ENCODE measurements around the gene EHD4.

The EHD4 gene

GRCh38 chr15:41955100-41955499 lies 17.3 kb downstream of the EHD4 start:
- DNase-seq = no peak

DNA sequence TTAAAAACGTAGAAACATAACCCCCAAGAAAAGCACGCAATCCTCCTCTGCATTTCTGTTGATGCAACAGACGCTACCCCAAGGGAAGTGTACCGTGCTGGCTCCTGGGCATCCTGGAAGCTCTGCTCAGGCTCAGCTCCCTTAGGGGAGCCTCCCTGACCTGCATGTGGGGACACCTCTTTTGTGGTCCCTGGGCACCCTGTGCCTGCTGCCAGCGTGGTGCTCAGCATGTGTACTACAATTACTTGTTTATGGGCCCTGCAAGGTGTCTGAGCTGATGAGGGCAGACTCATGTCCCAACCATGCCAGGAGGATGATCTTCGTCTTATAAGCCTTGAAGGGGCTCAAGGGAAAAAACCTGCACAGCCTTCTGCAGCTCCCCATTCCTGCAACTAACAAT lies 18.3 kb downstream of the EHD4 start:
- DNase-seq = no peak

- no peak for DNase-seq
These were observed 20.3 kb downstream of the EHD4 start for GRCh38 chr15:41952013-41952563.

- DNase-seq = no peak
These were observed 20.8 kb downstream of the EHD4 start for GRCh38 chr15:41951571-41951970.

DNA sequence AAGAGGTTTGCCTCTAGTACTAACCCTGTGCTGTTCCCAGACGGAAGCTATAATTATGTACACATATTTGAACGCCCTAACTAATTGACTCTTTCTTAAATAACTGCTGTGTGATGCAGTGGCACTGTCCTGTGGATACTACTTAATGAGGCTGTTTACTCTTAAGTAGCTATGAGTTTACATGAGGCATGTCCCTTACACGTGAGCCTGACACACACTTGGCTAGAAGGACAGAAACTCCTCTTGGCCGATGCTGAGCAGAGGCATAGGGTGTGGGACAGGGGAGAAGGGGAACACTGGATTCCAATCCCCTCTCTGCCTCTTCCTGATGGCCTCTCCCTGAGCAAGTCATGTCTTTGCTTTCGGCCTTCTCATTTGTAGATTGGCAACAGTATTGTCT lies 21.9 kb downstream of the EHD4 start:
- DNase-seq = no peak

DNA sequence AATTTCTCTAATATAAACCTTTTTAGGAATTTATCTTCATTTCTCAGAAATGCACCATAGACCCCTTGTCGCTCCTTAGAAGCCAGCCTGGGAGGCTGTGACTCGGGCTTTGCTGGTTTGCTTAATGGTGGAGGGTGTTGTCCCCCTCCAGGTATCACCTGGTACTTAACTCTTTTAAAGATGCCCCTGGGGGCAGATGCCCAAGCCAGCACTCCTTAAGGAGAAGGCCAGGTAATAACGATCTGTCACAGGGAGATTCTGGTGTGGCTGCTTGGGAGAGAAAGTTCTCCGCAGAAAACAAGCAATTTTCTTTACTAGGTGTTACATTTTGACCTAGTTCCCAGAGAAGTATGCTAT lies 22.3 kb downstream of the EHD4 start:
- no peak for DNase-seq

GRCh38 chr15:41949401-41950126 lies 22.8 kb downstream of the EHD4 start:
- no peak for DNase-seq

GRCh38 chr15:41948490-41948889 lies 23.9 kb downstream of the EHD4 start:
- no peak for DNase-seq

GRCh38 chr15:41946970-41947369 lies 25.4 kb downstream of the EHD4 start:
- no peak for DNase-seq

- no peak for DNase-seq
These were observed 26.6 kb downstream of the EHD4 start for GRCh38 chr15:41945731-41946130.

- DNase-seq = no peak
These were observed 27.1 kb downstream of the EHD4 start for GRCh38 chr15:41945221-41945620.

- DNase-seq = no peak
These were observed 27.9 kb downstream of the EHD4 start for GRCh38 chr15:41944313-41944940.

- no peak for DNase-seq
These were observed 28.6 kb downstream of the EHD4 start for GRCh38 chr15:41943543-41944312.

GRCh38 chr15:41942886-41943285 lies 29.5 kb downstream of the EHD4 start:
- DNase-seq = no peak

DNA sequence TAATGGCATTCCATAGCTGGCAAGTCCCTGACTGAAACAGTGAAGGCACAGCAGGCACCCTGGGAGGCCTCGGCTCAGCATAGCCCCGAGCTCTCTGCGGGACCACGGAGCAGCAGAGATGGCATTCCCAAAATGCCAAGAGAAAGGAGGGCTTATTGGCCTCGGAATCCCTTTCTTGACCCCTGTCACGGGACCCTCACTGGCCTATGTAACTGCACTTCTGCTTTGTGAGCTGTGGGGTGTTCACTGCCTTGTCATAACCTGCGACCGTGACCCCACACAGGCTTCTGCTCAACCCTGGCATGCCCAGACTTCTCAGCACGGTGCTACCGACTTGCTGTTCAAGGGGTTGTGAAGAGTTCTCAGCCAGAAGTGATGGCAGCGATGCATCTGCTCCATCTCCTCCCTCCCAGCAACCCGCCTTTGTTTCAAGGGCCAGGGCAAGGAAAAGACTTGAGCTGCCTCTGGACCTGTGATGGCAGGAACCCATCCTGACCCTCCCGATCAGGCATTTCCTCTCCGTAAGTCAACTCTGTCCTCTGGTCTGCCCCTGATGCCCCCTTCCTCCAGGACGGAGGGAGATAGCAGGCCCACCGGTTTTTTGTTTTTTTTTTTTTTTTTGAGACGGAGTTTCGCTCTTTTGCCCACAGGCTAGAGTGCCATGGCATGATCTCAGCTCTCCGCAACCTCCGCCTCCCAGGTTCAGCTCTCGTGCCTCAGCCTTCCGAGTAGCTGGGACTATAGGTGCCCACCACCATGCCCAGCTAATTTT lies 30.5 kb downstream of the EHD4 start:
- DNase-seq = no peak

DNA sequence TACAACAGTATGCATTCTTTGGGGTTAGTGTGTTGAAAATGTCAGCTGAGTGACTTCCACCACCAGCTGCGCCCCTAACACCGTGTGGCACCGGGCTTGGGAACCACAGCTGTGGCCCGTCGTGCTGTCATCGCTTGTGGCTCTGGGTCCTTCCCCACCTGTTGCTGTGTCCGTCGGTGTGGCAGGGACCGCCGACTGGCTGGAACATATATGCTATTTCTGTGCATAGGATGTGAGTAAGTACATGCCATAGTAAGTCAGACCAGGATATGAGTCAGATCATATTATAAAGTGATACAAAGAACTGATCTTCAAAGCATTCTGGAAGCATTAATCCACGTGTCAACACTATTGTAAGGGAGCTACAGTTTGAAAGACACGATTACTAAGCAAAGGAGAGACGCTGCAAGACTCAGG lies 31.9 kb downstream of the EHD4 start:
- DNase-seq = no peak

GRCh38 chr15:41939986-41940385 lies 32.4 kb downstream of the EHD4 start:
- no peak for DNase-seq

DNA sequence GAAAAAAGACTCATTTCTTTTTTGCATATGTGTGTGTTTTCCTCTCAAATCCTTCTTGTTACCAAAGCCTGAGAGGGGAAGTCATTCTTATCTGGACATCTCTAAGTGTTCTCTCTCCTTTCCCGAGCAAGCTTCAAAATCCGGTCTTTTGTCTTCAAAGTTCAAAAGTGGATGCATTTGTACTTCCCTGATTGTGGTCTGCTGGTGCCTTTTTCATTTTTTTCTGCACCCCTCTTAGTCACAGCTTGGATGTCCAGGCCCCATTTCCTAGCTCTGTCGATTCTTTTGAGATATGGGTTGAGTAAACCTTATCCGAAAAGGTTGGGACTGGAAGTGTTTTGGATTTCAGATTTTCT lies 34.8 kb downstream of the EHD4 start:
- DNase-seq = no peak

- DNase-seq = no peak
These were observed 35.4 kb downstream of the EHD4 start for GRCh38 chr15:41936649-41937567.

DNA sequence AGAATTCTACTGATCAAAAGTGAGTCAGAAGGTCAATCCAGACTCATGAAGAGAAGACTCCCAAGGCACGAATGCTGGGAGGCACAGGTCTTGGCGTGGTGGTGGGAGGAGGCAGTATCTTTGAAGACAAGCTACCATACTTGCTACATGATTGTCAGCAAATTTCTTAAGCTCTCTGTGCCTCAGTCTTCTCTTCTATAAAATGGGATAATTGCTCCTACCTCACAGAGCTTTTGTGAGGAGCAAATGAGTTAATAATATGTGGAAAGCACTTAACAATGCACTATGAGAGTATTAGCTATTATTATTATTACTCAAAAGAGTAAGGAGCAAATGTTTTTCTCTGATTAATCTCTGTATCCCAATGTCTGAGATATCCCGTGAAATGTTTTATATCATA lies 36.2 kb downstream of the EHD4 start:
- no peak for DNase-seq

DNA sequence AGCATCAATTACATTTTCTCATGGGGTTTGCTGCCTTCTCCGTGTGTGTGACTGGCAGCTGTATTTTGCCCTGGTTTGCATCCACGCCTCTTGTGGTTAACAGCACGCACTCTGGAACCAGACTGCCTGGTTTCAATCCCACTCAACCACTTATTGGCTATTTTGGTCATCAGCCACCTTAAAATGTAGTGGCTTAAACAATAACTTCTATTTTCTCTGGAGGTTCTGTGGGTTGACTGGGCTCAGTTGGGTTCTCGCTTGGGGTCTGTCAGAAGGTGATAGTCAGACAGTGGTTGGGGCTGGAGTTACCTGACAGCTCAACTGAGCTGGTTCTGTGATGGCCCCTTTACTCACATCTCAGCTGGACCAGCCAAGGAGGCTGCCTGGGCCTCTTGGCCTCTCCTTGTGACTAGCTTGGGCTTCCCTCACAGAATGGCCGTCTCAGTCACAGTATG lies 36.8 kb downstream of the EHD4 start:
- no peak for DNase-seq

- no peak for DNase-seq
These were observed 37.5 kb downstream of the EHD4 start for GRCh38 chr15:41934843-41935242.

Measured in NCI-H146 (cell line).